ES-I3 (cell line): ENCODE measurements around the gene TCF12.

Experiments
- H3K36me3 ChIP-seq: 2 replicates; pipeline ENCODE4 v1.6.1; 2013; ENCODE audit warnings: mild to moderate bottlenecking, low read length, control low read depth, moderate library complexity; ENCODE audit not compliant: insufficient read depth
- H3K4me1 ChIP-seq: 2 replicates; pipeline ENCODE4 v1.6.1; 2013; ENCODE audit warnings: mild to moderate bottlenecking, control low read depth, low read length; ENCODE audit not compliant: insufficient read depth
- H3K9ac ChIP-seq: 2 replicates; pipeline ENCODE4 v1.6.1; 2013; ENCODE audit warnings: low read depth, mild to moderate bottlenecking, low read length, moderate library complexity
- H3K9me3 ChIP-seq: 2 replicates; pipeline ENCODE4 v1.6.1; 2013; ENCODE audit warnings: mild to moderate bottlenecking, low read length, moderate library complexity; ENCODE audit not compliant: control insufficient read depth, insufficient read depth

Gene TCF12

GRCh38 chr15:57283774-57284503, 365.5 kb downstream of the TCF12 start:
- peaks cover 19% of the 10 kb centered on the region for H3K4me1 ChIP-seq
- peaks cover 5% of the 10 kb centered on the region; the same call in 1 of the 2 replicates for H3K36me3 ChIP-seq
- H3K9ac ChIP-seq, result no peak overlapping the region
- H3K9me3 ChIP-seq, result no peaks in the 10 kb centered on the region

GRCh38 chr15:57284535-57284934, 366.1 kb downstream of the TCF12 start:
- Histone ChIP-seq H3K36me3 (peaks cover 5% of the 10 kb centered on the region; the same call in 1 of the 2 replicates), H3K9ac (no peak overlapping the region), H3K9me3 (no peaks in the 10 kb centered on the region), H3K4me1 (peaks cover 19% of the 10 kb centered on the region)

GRCh38 chr15:57285386-57285785, 366.9 kb downstream of the TCF12 start:
- H3K9ac ChIP-seq, result no peak overlapping the region
- H3K4me1 ChIP-seq, result peaks cover 19% of the 10 kb centered on the region
- no peaks in the 10 kb centered on the region for H3K9me3 ChIP-seq
- H3K36me3 ChIP-seq, result peaks cover 5% of the 10 kb centered on the region; the same call in 1 of the 2 replicates

- H3K4me1 ChIP-seq, result peaks cover 16% of the 10 kb centered on the region
- H3K9ac ChIP-seq, result no peak overlapping the region
- peaks cover 7% of the 10 kb centered on the region; the same call in 1 of the 2 replicates for H3K36me3 ChIP-seq
- H3K9me3 ChIP-seq, result no peaks in the 10 kb centered on the region
These were observed 368.1 kb downstream of the TCF12 start for GRCh38 chr15:57286446-57287122.

- no peaks in the 10 kb centered on the region for H3K9me3 ChIP-seq
- H3K4me1 ChIP-seq, result peaks cover 16% of the 10 kb centered on the region
- peaks cover 7% of the 10 kb centered on the region; the same call in 1 of the 2 replicates for H3K36me3 ChIP-seq
- no peak overlapping the region for H3K9ac ChIP-seq
These were observed 368.7 kb downstream of the TCF12 start for GRCh38 chr15:57287123-57287521.

GRCh38 chr15:57288926-57289580, 370.6 kb downstream of the TCF12 start:
- H3K36me3 ChIP-seq, result peaks cover 7% of the 10 kb centered on the region; the same call in 1 of the 2 replicates
- H3K9ac ChIP-seq, result no peak overlapping the region
- H3K9me3 ChIP-seq, result peaks cover 3% of the 10 kb centered on the region; the same call in 1 of the 2 replicates

GRCh38 chr15:57290187-57290586, 371.7 kb downstream of the TCF12 start:
- peaks cover 7% of the 10 kb centered on the region; the same call in 1 of the 2 replicates for H3K36me3 ChIP-seq

More at GRCh38 chr15:57288926-57289580, 370.6 kb downstream of the TCF12 start:
- peaks cover 16% of the 10 kb centered on the region for H3K4me1 ChIP-seq

GRCh38 chr15:57290826-57291225, 372.4 kb downstream of the TCF12 start:
- Histone ChIP-seq H3K9ac (no peak overlapping the region), H3K9me3 (peaks cover 3% of the 10 kb centered on the region; the same call in 1 of the 2 replicates), H3K4me1 (peaks cover 15% of the 10 kb centered on the region), H3K36me3 (peaks cover 7% of the 10 kb centered on the region; the same call in 1 of the 2 replicates)

More at GRCh38 chr15:57290187-57290586, 371.7 kb downstream of the TCF12 start:
- Histone ChIP-seq H3K9me3 (peaks cover 3% of the 10 kb centered on the region; the same call in 1 of the 2 replicates), H3K4me1 (peaks cover 16% of the 10 kb centered on the region), H3K9ac (no peak overlapping the region)

GRCh38 chr15:57296473-57297162, 378.2 kb downstream of the TCF12 start:
- H3K4me1 ChIP-seq, result peaks cover 3% of the 10 kb centered on the region; the same call in 1 of the 2 replicates
- no peaks in the 10 kb centered on the region for H3K36me3 ChIP-seq
- H3K9ac ChIP-seq, result no peak overlapping the region
- peaks cover 3% of the 10 kb centered on the region; the same call in 1 of the 2 replicates for H3K9me3 ChIP-seq

- peaks cover 3% of the 10 kb centered on the region; the same call in 1 of the 2 replicates for H3K4me1 ChIP-seq
- H3K9ac ChIP-seq, result no peak overlapping the region
- H3K36me3 ChIP-seq, result no peaks in the 10 kb centered on the region
- H3K9me3 ChIP-seq, result peaks cover 3% of the 10 kb centered on the region; the same call in 1 of the 2 replicates
These were observed 378.7 kb downstream of the TCF12 start for GRCh38 chr15:57297163-57297593.

- H3K36me3 ChIP-seq, result no peaks in the 10 kb centered on the region
- peaks cover 3% of the 10 kb centered on the region; the same call in 1 of the 2 replicates for H3K9me3 ChIP-seq
- H3K9ac ChIP-seq, result no peak overlapping the region
- H3K4me1 ChIP-seq, result peaks cover 3% of the 10 kb centered on the region; the same call in 1 of the 2 replicates
These were observed 379.2 kb downstream of the TCF12 start for GRCh38 chr15:57297630-57298029.

GRCh38 chr15:57298204-57298603, 379.8 kb downstream of the TCF12 start:
- Histone ChIP-seq H3K36me3 (no peaks in the 10 kb centered on the region), H3K9ac (no peak overlapping the region), H3K4me1 (peaks cover 3% of the 10 kb centered on the region; the same call in 1 of the 2 replicates), H3K9me3 (peaks cover 3% of the 10 kb centered on the region; the same call in 1 of the 2 replicates)

GRCh38 chr15:57298843-57299550, 380.6 kb downstream of the TCF12 start:
- no peaks in the 10 kb centered on the region for H3K9me3 ChIP-seq
- no peaks in the 10 kb centered on the region for H3K36me3 ChIP-seq
- H3K9ac ChIP-seq, result no peak overlapping the region
- peaks cover 3% of the 10 kb centered on the region; the same call in 1 of the 2 replicates for H3K4me1 ChIP-seq
